ENCODE results near the gene SHISA2.
"Not testable (repeated sequence)": the region's sequence is repeated elsewhere in the genome, so short reads cannot be mapped to it uniquely, and the experiment has no call there.

The SHISA2 gene

GRCh38 chr13:26051657-26052311, at the start of gene SHISA2:
TSS of gene SHISA2 (minus strand) at chr13:26052016. CDS start at chr13:26050975, 1,041 bp downstream.
- H3F3A ChIP-seq (ENCODE audit: insufficient read depth, low read length) = no peaks in the 10 kb centered on the region
- no peaks in the 10 kb centered on the region for H4K20me1 ChIP-seq (ENCODE audit: insufficient read depth, low read length)
- H3K4me2 ChIP-seq (ENCODE audit: low read length) = no peak within 1 kb of the TSS
- H2AFZ ChIP-seq (ENCODE audit: low read length) = no peak within 1 kb of the TSS
- no peaks in the 10 kb centered on the region for H3K27me3 ChIP-seq (ENCODE audit: insufficient read depth, low read length)
- no peak within 1 kb of the TSS for H3K4me3 ChIP-seq (ENCODE audit: low read depth, low read length, poor library complexity, severe bottlenecking)
- H3K9ac ChIP-seq (ENCODE audit: low read length) = no peak within 1 kb of the TSS
- TF ChIP-seq CTCF (IDR thresholded peaks at IDR 0.05; ENCODE audit: low read length) = no peak
- no peak for TF ChIP-seq EZH2 (IDR thresholded peaks at IDR 0.05; ENCODE audit: borderline replicate concordance, low read length)
- no peaks in the 10 kb centered on the region for H3K4me1 ChIP-seq (ENCODE audit: insufficient read depth, low read length, severe bottlenecking)
- H3K36me3 ChIP-seq (ENCODE audit: insufficient read depth, low read length) = no peaks in the 10 kb centered on the region
- H3K9me3 ChIP-seq (ENCODE audit: low read length) = no peaks in the 10 kb centered on the region
- H3K79me2 ChIP-seq (ENCODE audit: insufficient read depth, low read length) = no peaks in the 10 kb centered on the region
- H3K27ac ChIP-seq (ENCODE audit: low read depth, low read length, poor library complexity, severe bottlenecking) = no peak within 1 kb of the TSS
- no peaks in the 10 kb centered on the region for H3K9me2 ChIP-seq (ENCODE audit: low read depth, low read length)

- H3F3A ChIP-seq (ENCODE audit: insufficient read depth, low read length) = no peaks in the 10 kb centered on the region
- no peak overlapping the region for H3K4me3 ChIP-seq (ENCODE audit: low read depth, low read length, poor library complexity, severe bottlenecking)
- H4K20me1 ChIP-seq (ENCODE audit: insufficient read depth, low read length) = no peaks in the 10 kb centered on the region
- H3K27me3 ChIP-seq (ENCODE audit: insufficient read depth, low read length) = no peaks in the 10 kb centered on the region
- no peak overlapping the region for H3K9ac ChIP-seq (ENCODE audit: low read length)
- no peaks in the 10 kb centered on the region for H3K9me2 ChIP-seq (ENCODE audit: low read depth, low read length)
- H3K4me2 ChIP-seq (ENCODE audit: low read length) = no peak overlapping the region
- H3K36me3 ChIP-seq (ENCODE audit: insufficient read depth, low read length) = no peaks in the 10 kb centered on the region
- TF ChIP-seq CTCF (IDR thresholded peaks at IDR 0.05; ENCODE audit: low read length) (no peak), EZH2 (IDR thresholded peaks at IDR 0.05; ENCODE audit: borderline replicate concordance, low read length) (no peak)
- H3K79me2 ChIP-seq (ENCODE audit: insufficient read depth, low read length) = no peaks in the 10 kb centered on the region
- no peak overlapping the region for H3K27ac ChIP-seq (ENCODE audit: low read depth, low read length, poor library complexity, severe bottlenecking)
- H3K9me3 ChIP-seq (ENCODE audit: low read length) = no peaks in the 10 kb centered on the region
- no peak overlapping the region for H2AFZ ChIP-seq (ENCODE audit: low read length)
- H3K4me1 ChIP-seq (ENCODE audit: insufficient read depth, low read length, severe bottlenecking) = no peaks in the 10 kb centered on the region
Observed at GRCh38 chr13:26095846-26096610, 44.2 kb upstream of the SHISA2 start.

- no peak for TF ChIP-seq EZH2 (IDR thresholded peaks at IDR 0.05; ENCODE audit: borderline replicate concordance, low read length)
- peak; percentile 11; the same call in 1 of the 2 replicates for TF ChIP-seq CTCF (IDR thresholded peaks at IDR 0.05; ENCODE audit: low read length)
- H3K4me2 ChIP-seq (ENCODE audit: low read length) = no peak overlapping the region
Observed at GRCh38 chr13:26095338-26095737, 43.5 kb upstream of the SHISA2 start.

GRCh38 chr13:26076821-26077220, 25.0 kb upstream of the SHISA2 start:
- H3K9me2 ChIP-seq (ENCODE audit: low read depth, low read length) = not testable (repeated sequence)

More at GRCh38 chr13:26095338-26095737, 43.5 kb upstream of the SHISA2 start:
- no peaks in the 10 kb centered on the region for H3K36me3 ChIP-seq (ENCODE audit: insufficient read depth, low read length)
- no peaks in the 10 kb centered on the region for H3K9me3 ChIP-seq (ENCODE audit: low read length)
- H3K9me2 ChIP-seq (ENCODE audit: low read depth, low read length) = no peaks in the 10 kb centered on the region
- no peak overlapping the region for H3K9ac ChIP-seq (ENCODE audit: low read length)
- no peaks in the 10 kb centered on the region for H4K20me1 ChIP-seq (ENCODE audit: insufficient read depth, low read length)
- no peaks in the 10 kb centered on the region for H3K4me1 ChIP-seq (ENCODE audit: insufficient read depth, low read length, severe bottlenecking)
- H3K27ac ChIP-seq (ENCODE audit: low read depth, low read length, poor library complexity, severe bottlenecking) = no peak overlapping the region
- H3K79me2 ChIP-seq (ENCODE audit: insufficient read depth, low read length) = no peaks in the 10 kb centered on the region
- no peaks in the 10 kb centered on the region for H3K27me3 ChIP-seq (ENCODE audit: insufficient read depth, low read length)
- H3K4me3 ChIP-seq (ENCODE audit: low read depth, low read length, poor library complexity, severe bottlenecking) = no peak overlapping the region
- H2AFZ ChIP-seq (ENCODE audit: low read length) = no peak overlapping the region
- no peaks in the 10 kb centered on the region for H3F3A ChIP-seq (ENCODE audit: insufficient read depth, low read length)

More at GRCh38 chr13:26076821-26077220, 25.0 kb upstream of the SHISA2 start:
- H3K4me3 ChIP-seq (ENCODE audit: low read depth, low read length, poor library complexity, severe bottlenecking); H3K4me2 ChIP-seq (ENCODE audit: low read length); H3K79me2 ChIP-seq (ENCODE audit: insufficient read depth, low read length); H3K9ac ChIP-seq (ENCODE audit: low read length); H3K27ac ChIP-seq (ENCODE audit: low read depth, low read length, poor library complexity, severe bottlenecking); H3F3A ChIP-seq (ENCODE audit: insufficient read depth, low read length); H4K20me1 ChIP-seq (ENCODE audit: insufficient read depth, low read length); H3K27me3 ChIP-seq (ENCODE audit: insufficient read depth, low read length); H3K4me1 ChIP-seq (ENCODE audit: insufficient read depth, low read length, severe bottlenecking); H2AFZ ChIP-seq (ENCODE audit: low read length); H3K9me3 ChIP-seq (ENCODE audit: low read length); H3K36me3 ChIP-seq (ENCODE audit: insufficient read depth, low read length): not testable (repeated sequence)

Measured in OCI-LY1 (cell line).